Superior temporal gyrus (tissue), 1 donor: ENCODE results near the gene ATAD3B.
"Not testable (repeated sequence)": the region's sequence is repeated elsewhere in the genome, so short reads cannot be mapped to it uniquely, and the experiment has no call there.

Experiments
- DNase-seq: peaks from one replicate; pipeline ENCODE4 v3.0.0-alpha.2; 2016; ENCODE audit errors: extremely low spot score

The ATAD3B gene

GRCh38 chr1:1479547-1480487 is 8.3 kb downstream of the ATAD3B start:
- DNase-seq: no peak

GRCh38 chr1:1480488-1480867 is 8.9 kb downstream of the ATAD3B start:
- DNase-seq: not testable (repeated sequence)

- not testable (repeated sequence) for DNase-seq
These were observed 10.2 kb downstream of the ATAD3B start for GRCh38 chr1:1481811-1482210.

- DNase-seq: no peak
These were observed 11.3 kb downstream of the ATAD3B start for GRCh38 chr1:1482856-1483255.

- no peak for DNase-seq
These were observed 12.1 kb downstream of the ATAD3B start for GRCh38 chr1:1483714-1484113.

GRCh38 chr1:1484976-1485750 is 13.6 kb downstream of the ATAD3B start:
- DNase-seq: not testable (repeated sequence)

GRCh38 chr1:1485755-1486317 is 14.3 kb downstream of the ATAD3B start:
- DNase-seq: not testable (repeated sequence)

- no peak for DNase-seq
These were observed 16.1 kb downstream of the ATAD3B start for GRCh38 chr1:1487701-1488100.

- DNase-seq: no peak
These were observed 17.7 kb downstream of the ATAD3B start for GRCh38 chr1:1489231-1489630.

GRCh38 chr1:1489861-1490260 is 18.3 kb downstream of the ATAD3B start:
- DNase-seq: no peak

- no peak for DNase-seq
These were observed 19.2 kb downstream of the ATAD3B start for GRCh38 chr1:1490633-1491230.

- no peak for DNase-seq
These were observed 20.0 kb downstream of the ATAD3B start for GRCh38 chr1:1491601-1492000.

GRCh38 chr1:1494311-1494710 is 22.7 kb downstream of the ATAD3B start:
- DNase-seq: not testable (repeated sequence)

- not testable (repeated sequence) for DNase-seq
These were observed 24.0 kb downstream of the ATAD3B start for GRCh38 chr1:1495461-1495975.

- DNase-seq: peak; percentile 63
These were observed 33.3 kb downstream of the ATAD3B start for GRCh38 chr1:1504777-1505365.

- DNase-seq: peak; percentile 41
These were observed 33.8 kb downstream of the ATAD3B start for GRCh38 chr1:1505366-1505798.

GRCh38 chr1:1505801-1506200 is 34.2 kb downstream of the ATAD3B start:
- not testable (repeated sequence) for DNase-seq

- DNase-seq: no peak
These were observed 35.7 kb downstream of the ATAD3B start for GRCh38 chr1:1507305-1507704.

GRCh38 chr1:1508775-1509464 is 37.4 kb downstream of the ATAD3B start:
- DNase-seq: not testable (repeated sequence)

- not testable (repeated sequence) for DNase-seq
These were observed 37.9 kb downstream of the ATAD3B start for GRCh38 chr1:1509465-1509850.
